HG02610 (cell line): ENCODE data around the gene NIPA2.
"Not testable (repeated sequence)": the region's sequence is repeated elsewhere in the genome, so short reads cannot be mapped to it uniquely, and the experiment has no call there.

ENCODE experiments used
- ATAC-seq: cut with Tn5 transposase; IDR thresholded peaks from one replicate; pipeline ENCODE4 v1.9.1; 2021; ENCODE audit warnings: mild to moderate bottlenecking, moderate library complexity; ENCODE audit not compliant: unreplicated experiment

Gene NIPA2

GRCh38 chr15:22838292-22839042 is at the start of gene NIPA2:
TSS of gene NIPA2 (plus strand) at chr15:22838666. CDS start at chr15:22851732, 13,066 bp downstream.
- ATAC-seq = peak; percentile 75

- ATAC-seq = no peak
These were observed 44.4 kb upstream of the NIPA2 start for GRCh38 chr15:22794063-22794462.

- ATAC-seq = no peak
These were observed 43.8 kb upstream of the NIPA2 start for GRCh38 chr15:22794621-22795167.

GRCh38 chr15:22795206-22796063 is 43.0 kb upstream of the NIPA2 start:
- no peak for ATAC-seq

GRCh38 chr15:22796079-22796478 is 42.4 kb upstream of the NIPA2 start:
- ATAC-seq = no peak

GRCh38 chr15:22799902-22800301 is 38.6 kb upstream of the NIPA2 start:
- ATAC-seq = no peak

- ATAC-seq = not testable (repeated sequence)
These were observed 35.5 kb upstream of the NIPA2 start for GRCh38 chr15:22803006-22803405.

- no peak for ATAC-seq
These were observed 32.3 kb upstream of the NIPA2 start for GRCh38 chr15:22806156-22806555.

GRCh38 chr15:22806664-22807063 is 31.8 kb upstream of the NIPA2 start:
- no peak for ATAC-seq

GRCh38 chr15:22807831-22808230 is 30.6 kb upstream of the NIPA2 start:
- ATAC-seq = not testable (repeated sequence)

GRCh38 chr15:22808240-22808639 is 30.2 kb upstream of the NIPA2 start:
- no peak for ATAC-seq

- ATAC-seq = no peak
These were observed 29.6 kb upstream of the NIPA2 start for GRCh38 chr15:22808761-22809280.

- peak; percentile 46 for ATAC-seq
These were observed 28.2 kb upstream of the NIPA2 start for GRCh38 chr15:22810033-22810852.

GRCh38 chr15:22810853-22811338 is 27.6 kb upstream of the NIPA2 start:
- ATAC-seq = no peak

- ATAC-seq = no peak
These were observed 26.8 kb upstream of the NIPA2 start for GRCh38 chr15:22811640-22812039.

- no peak for ATAC-seq
These were observed 24.6 kb upstream of the NIPA2 start for GRCh38 chr15:22813844-22814243.

- no peak for ATAC-seq
These were observed 22.7 kb upstream of the NIPA2 start for GRCh38 chr15:22815766-22816165.

- no peak for ATAC-seq
These were observed 18.8 kb upstream of the NIPA2 start for GRCh38 chr15:22819651-22820050.

GRCh38 chr15:22823495-22824128 is 14.9 kb upstream of the NIPA2 start:
- ATAC-seq = no peak

GRCh38 chr15:22827125-22827524 is 11.3 kb upstream of the NIPA2 start:
- ATAC-seq = no peak
